ENCODE data around the gene ISCU.

- TF ChIP-seq POLR2A (IDR thresholded peaks at IDR 0.05) = peak in 1 of 4 donors; percentile 63
- TF ChIP-seq CTCF (IDR thresholded peaks at IDR 0.05) = no peak
Measured at GRCh38 chr12:108514973-108515814, 47.2 kb upstream of the ISCU start, which contains the start of gene FICD.

Data from stomach (tissue), 4 donors.